ENCODE measurements around the gene LIMS2.

DNA sequence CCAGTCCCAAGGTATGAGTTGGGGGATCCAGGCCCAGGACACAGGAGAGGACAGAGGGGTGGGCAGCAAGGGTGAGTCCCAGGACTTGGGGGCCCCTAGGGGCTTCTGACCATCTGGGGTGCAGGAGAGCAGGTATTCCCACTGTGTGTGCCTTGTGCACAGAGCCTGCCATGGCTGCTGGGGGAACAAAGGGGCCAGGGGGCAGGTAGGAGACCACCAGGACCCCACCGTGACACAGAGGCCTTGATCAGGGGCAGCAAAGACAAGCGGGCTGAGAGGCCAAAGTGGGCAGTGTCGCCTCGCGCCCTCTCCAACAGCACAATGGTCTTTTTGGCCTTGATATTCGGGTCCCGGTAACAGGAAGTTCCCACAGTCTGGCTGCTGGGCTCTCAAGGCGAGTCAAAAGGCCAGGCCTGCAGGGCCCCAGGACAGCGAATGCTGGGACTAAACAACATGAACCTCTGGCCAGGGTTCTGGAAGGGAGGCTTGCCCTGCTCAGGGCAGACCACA lies 41.7 kb downstream of the LIMS2 start:
- no peak for TF ChIP-seq CTCF (optimal IDR thresholded peaks at IDR 0.05 in 1 of 3, IDR thresholded peaks at IDR 0.05 in 1 of 3, conservative IDR thresholded peaks at IDR 0.05 in 1 of 3; ENCODE audit: extremely low read depth in 1 of 3, insufficient read depth in 2 of 3, low read length in 3 of 3)
- no peak for TF ChIP-seq EZH2 (IDR thresholded peaks at IDR 0.05; ENCODE audit: low read length)
